Pancreas (tissue), 10 donors: ENCODE results near the gene MVD. TPM values are rescaled to one million over a fixed set of nuclear protein-coding genes. Genes with fewer than 3 reads are reported as not detected.

Experiments
- ATAC-seq, 4 donors: fragments of 200-7000 bp; cut with Tn5 transposase; one replicate each; pipeline versions ENCODE4 v1.8.0 to v1.9.1; 2020; ENCODE audit warnings: mild to moderate bottlenecking in 4 of 4, moderate library complexity in 4 of 4
- DNase-seq, 6 donors: peaks; one replicate each; pipeline ENCODE4 v3.0.0-alpha.2; 2020
- FAIRE-seq: peaks from 2 replicates; lab custom pipeline; 2012; peaks lifted over from hg19 to GRCh38; lab: Jason Lieb, UNC
- H3K27ac ChIP-seq, 4 donors: fragments of 200-600 bp; sonication (generic); 1 replicate in 3 of 4; 2 replicates in 1 of 4; pipeline versions ENCODE4 v1.5.0 to v1.8.0; 2020
- H3K27me3 ChIP-seq, 4 donors: fragments of 200-600 bp; one replicate each; pipeline ENCODE4 v1.8.0; 2021
- H3K36me3 ChIP-seq, 3 donors: fragments of 200-600 bp; sonication (generic) in 1 of 3; one replicate each; pipeline versions ENCODE4 v1.5.0 to v1.8.0; 2020 to 2021
- H3K4me1 ChIP-seq, 3 donors: fragments of 200-600 bp; one replicate each; pipeline ENCODE4 v1.8.0; 2021
- H3K4me3 ChIP-seq, 4 donors: fragments of 200-600 bp; sonication (generic) in 2 of 4; one replicate each; pipeline versions ENCODE4 v1.5.0 to v1.8.0; 2020 to 2021
- H3K9me3 ChIP-seq, 4 donors: fragments of 200-600 bp; one replicate each; pipeline ENCODE4 v1.8.0; 2021
- CTCF ChIP-seq, 4 donors: fragments of 200-600 bp; sonication (generic) in 3 of 4; IDR thresholded peaks; one replicate each; pipeline versions ENCODE4 v1.5.0 to v1.8.0; 2021; ENCODE audit warnings: antibody characterized with exemption in 4 of 4
- WGBS, 2 donors: extraction: QIAGEN DNeasy Blood & Tissue Kit; methylation state at CpG; one replicate each; pipeline ENCODE4 v1.1.7; 2013; 5-methylcytosine and 5-hydroxymethylcytosine counted together
- intact Hi-C, 3 donors: fragments of 100-400 bp; cut with DNase I; formaldehyde crosslinking; loops; one replicate each; pipeline versions ENCODE4 v1.11.1 to v1.14.2; 2022
- polyA plus RNA-seq, 2 donors: library from polyadenylated mRNA; stranded (reverse); fragments of 200-250 nt; gene quantifications; one replicate each; pipeline ENCODE4 v1.2.3, GENCODE V29; 2013
- total RNA-seq, 6 donors: library from RNA; stranded (reverse); fragmentation: NEBNext Ultra II Directional in 4 of 6; extraction: Animal tissue kit (Norgen Biotek cat#: 25700) in 4 of 6; gene quantifications; one replicate each; pipeline versions ENCODE4 v1.2.1 to v1.2.4, GENCODE V29; 2021 to 2023
- donor health status: healthy with polysubstance abuse.
- donor health status: DM: no; HTN: no; CAD: no; lungs with moderate emphysema.
- donor health status: DM: no; HTN: no; CAD: no.
- donor health status: control.
- donor health status: control.
- donor health status: Bipolar disorder and iron deficiency.
- donor health status: DM: yes; HTN: yes; CAD: no.
- donor health status: DM: no; HTN: no; CAD: no.
- donor health status: DM: no; HTN: no; CAD: no.
- donor health status: DM: yes; HTN: yes; CAD: no.

The MVD gene
- total and polyA plus RNA-seq, 8 donors, result 12.7 to 46.6 (median 17.5) TPM

GRCh38 chr16:88619859-88620815 lies 42.8 kb downstream of the MVD start:
- DNase-seq (no peak), FAIRE-seq (no peak), ATAC-seq (no peak)
- Histone ChIP-seq H3K4me3 (no peak overlapping the region), H3K4me1 (peaks cover 26 to 35% (median 33%) of the 10 kb centered on the region in 3 donors), H3K36me3 (peaks cover 0 to 34% (median 13%) of the 10 kb centered on the region in 3 donors), H3K9me3 (no peaks in the 10 kb centered on the region), H3K27ac (no peak overlapping the region), H3K27me3 (no peaks in the 10 kb centered on the region)
- TF ChIP-seq CTCF (IDR thresholded peaks at IDR 0.05), result no peak
- 95 to 96% methylated on average over 14 of the region's 14 CpGs for WGBS, 2 donors
- intact Hi-C loops, result no loop called here

- H3K27ac ChIP-seq, result no peak overlapping the region
- no peak for FAIRE-seq
- H3K4me3 ChIP-seq, result no peak overlapping the region
- peaks cover 26 to 41% (median 34%) of the 10 kb centered on the region in 3 donors for H3K4me1 ChIP-seq
- no peak for DNase-seq
- 75 to 89% methylated on average over 19 of the region's 19 CpGs for WGBS, 2 donors
- ATAC-seq, result no peak
- intact Hi-C loops, result no loop called here
- H3K27me3 ChIP-seq, result no peaks in the 10 kb centered on the region
- no peaks in the 10 kb centered on the region for H3K9me3 ChIP-seq
- peaks cover 0 to 23% (median 13%) of the 10 kb centered on the region in 3 donors for H3K36me3 ChIP-seq
- no peak for TF ChIP-seq CTCF (IDR thresholded peaks at IDR 0.05)
Observed at GRCh38 chr16:88618956-88619667, 43.8 kb downstream of the MVD start.

GRCh38 chr16:88618182-88618955 lies 44.5 kb downstream of the MVD start:
- H3K4me1 ChIP-seq, result peaks cover 26 to 44% (median 34%) of the 10 kb centered on the region in 3 donors
- FAIRE-seq, result no peak

More at GRCh38 chr16:88618182-88618955, 44.5 kb downstream of the MVD start:
- peaks cover 0 to 16% (median 10%) of the 10 kb centered on the region in 3 donors for H3K36me3 ChIP-seq
- no peak for TF ChIP-seq CTCF (IDR thresholded peaks at IDR 0.05)
- ATAC-seq, result peak in 3 of 4 donors; percentile 9 to 44 (median 29)
- no peaks in the 10 kb centered on the region for H3K27me3 ChIP-seq
- intact Hi-C loops, result no loop called here
- H3K4me3 ChIP-seq, result no peak overlapping the region
- H3K9me3 ChIP-seq, result no peaks in the 10 kb centered on the region
- peak in 2 of 6 donors; percentile 46 to 61 for DNase-seq
- no peak overlapping the region for H3K27ac ChIP-seq
- 58 to 59% methylated on average over 20 of the region's 20 CpGs for WGBS, 2 donors
